HEK293 (cell line): ENCODE data around the gene TMEM271.

Experiments
- CTCF ChIA-PET: fragments of 350-600 bp; formaldehyde crosslinking; extraction: SDS; loops from one replicate; lab custom pipeline; 2021; ENCODE audit warnings: antibody characterized with exemption; lab: Yijun Ruan, JAX
- POLR2A ChIA-PET: fragments of 300-600 bp; formaldehyde crosslinking; extraction: SDS; loops from one replicate; lab custom pipeline; 2020; ENCODE audit warnings: antibody characterized with exemption, inconsistent platforms; lab: Yijun Ruan, JAX
- H3K27ac ChIP-seq: fragments of 200-500 bp; sonication (Bioruptor generic); 2 replicates; pipeline ENCODE4 v1.5.1; 2014; ENCODE audit warnings: low read depth, low read length, control low read depth, inconsistent platforms; ENCODE audit errors: extremely low read depth
- H3K36me3 ChIP-seq, 2 experiments: fragments of 200-500 bp in 1 of 2; sonication (Bioruptor generic) in 1 of 2; 1 replicate in 1 of 2; 2 replicates in 1 of 2; pipeline ENCODE4 v1.5.1; 2014 to 2017; ENCODE audit warnings: inconsistent platforms in 2 of 2, low read length in 2 of 2; ENCODE audit not compliant: control insufficient read depth in 2 of 2, insufficient read depth in 1 of 2
- H3K4me1 ChIP-seq: fragments of 200-500 bp; sonication (Bioruptor generic); 2 replicates; pipeline ENCODE4 v1.5.1; 2014; ENCODE audit warnings: mild to moderate bottlenecking, low read length, inconsistent platforms; ENCODE audit not compliant: control insufficient read depth, insufficient read depth
- H3K4me3 ChIP-seq: 2 replicates; pipeline ENCODE4 v1.5.1; 2011; ENCODE audit warnings: low read depth, mild to moderate bottlenecking, control low read depth, low read length, moderate library complexity
- H3K9me3 ChIP-seq: fragments of 200-500 bp; sonication (Bioruptor generic); 2 replicates; pipeline ENCODE4 v1.5.1; 2014; ENCODE audit warnings: low read depth, low read length, inconsistent platforms; ENCODE audit not compliant: control insufficient read depth, insufficient read depth
- GLI2 ChIP-seq: fragments of 450-650 bp; formaldehyde crosslinking; IDR thresholded peaks from 2 replicates; pipeline ENCODE4; 2017; ENCODE audit warnings: missing biosample characterization, missing genetic modification characterization, low read depth, borderline replicate concordance
- KLF16 ChIP-seq: fragments of 450-650 bp; formaldehyde crosslinking; IDR thresholded peaks from 2 replicates; pipeline ENCODE4 v1.5.1; 2017; ENCODE audit warnings: missing biosample characterization, missing genetic modification characterization
- MEIS1 ChIP-seq: sonication (generic); formaldehyde crosslinking; IDR thresholded peaks from 2 replicates; pipeline ENCODE4 v1.8.1; 2022; ENCODE audit warnings: missing genetic modification reagents, mild to moderate bottlenecking, borderline replicate concordance
- MYNN ChIP-seq: fragments of 450-650 bp; formaldehyde crosslinking; IDR thresholded peaks from 2 replicates; pipeline ENCODE4 v1.5.1; 2016; ENCODE audit warnings: missing biosample characterization, missing genetic modification characterization, borderline replicate concordance
- PBX3 ChIP-seq: sonication (generic); formaldehyde crosslinking; IDR thresholded peaks from 2 replicates; pipeline ENCODE4 v1.8.1; 2022; ENCODE audit warnings: mild to moderate bottlenecking, moderate library complexity, missing genetic modification reagents
- PRDM1 ChIP-seq: fragments of 450-650 bp; formaldehyde crosslinking; IDR thresholded peaks from 2 replicates; pipeline ENCODE4; 2016; ENCODE audit warnings: missing biosample characterization, missing genetic modification characterization
- SETDB1 ChIP-seq: IDR thresholded peaks from one replicate; pipeline ENCODE4 v1.6.1; 2017; ENCODE audit warnings: mild to moderate bottlenecking, low read length, moderate library complexity, mixed read lengths; ENCODE audit not compliant: insufficient read length
- SP7 ChIP-seq: fragments of 450-650 bp; formaldehyde crosslinking; IDR thresholded peaks from 2 replicates; pipeline ENCODE4 v1.5.1; 2016; ENCODE audit warnings: missing biosample characterization, missing genetic modification characterization
- TSHZ1 ChIP-seq: fragments of 450-650 bp; formaldehyde crosslinking; IDR thresholded peaks from 2 replicates; pipeline ENCODE4 v1.5.1; 2016; ENCODE audit warnings: missing biosample characterization, missing genetic modification characterization, borderline replicate concordance
- YY2 ChIP-seq: fragments of 450-650 bp; formaldehyde crosslinking; IDR thresholded peaks from 2 replicates; pipeline ENCODE4 v1.5.1; 2016; ENCODE audit warnings: missing biosample characterization, missing genetic modification characterization
- ZIC2 ChIP-seq: fragments of 450-650 bp; formaldehyde crosslinking; IDR thresholded peaks from 2 replicates; pipeline ENCODE4 v1.5.1; 2016; ENCODE audit warnings: missing biosample characterization, missing genetic modification characterization
- ZNF112 ChIP-seq: fragments of 450-650 bp; formaldehyde crosslinking; IDR thresholded peaks from 2 replicates; pipeline ENCODE4 v1.5.0; 2017; ENCODE audit warnings: missing biosample characterization, missing genetic modification characterization
- ZNF121 ChIP-seq: fragments of 450-650 bp; formaldehyde crosslinking; IDR thresholded peaks from 2 replicates; pipeline ENCODE4 v1.5.1; 2016; ENCODE audit warnings: missing biosample characterization, missing genetic modification characterization
- ZNF211 ChIP-seq: fragments of 450-650 bp; formaldehyde crosslinking; IDR thresholded peaks from 2 replicates; pipeline ENCODE4 v1.5.1; 2016; ENCODE audit warnings: low read depth, missing biosample characterization, missing genetic modification characterization
- ZNF223 ChIP-seq: fragments of 450-650 bp; formaldehyde crosslinking; IDR thresholded peaks from 2 replicates; pipeline ENCODE4 v1.5.1; 2016; ENCODE audit warnings: missing biosample characterization, missing genetic modification characterization
- ZNF274 ChIP-seq, 2 experiments: fragments of 200-500 bp in 1 of 2; fragments of 450-650 bp in 1 of 2; sonication (Bioruptor generic) in 1 of 2; formaldehyde crosslinking in 1 of 2; IDR thresholded peaks; 2 replicates each; pipeline versions ENCODE4 v1.5.1 to v1.6.1; 2014 to 2016; ENCODE audit warnings: borderline replicate concordance in 1 of 2, inconsistent platforms in 1 of 2, low read length in 1 of 2, missing biosample characterization in 1 of 2, missing genetic modification characterization in 1 of 2
- ZNF354C ChIP-seq: fragments of 450-650 bp; formaldehyde crosslinking; IDR thresholded peaks from 2 replicates; pipeline ENCODE4 v1.5.1; 2016; ENCODE audit warnings: missing biosample characterization, missing genetic modification characterization, low read depth, borderline replicate concordance
- ZNF518A ChIP-seq: fragments of 450-650 bp; formaldehyde crosslinking; conservative IDR thresholded peaks from 2 replicates; pipeline ENCODE4 v1.5.1; 2016; ENCODE audit warnings: low read depth, missing biosample characterization, missing genetic modification characterization
- ZNF692 ChIP-seq: fragments of 450-650 bp; formaldehyde crosslinking; IDR thresholded peaks from 2 replicates; pipeline ENCODE4 v1.5.1; 2016; ENCODE audit warnings: missing biosample characterization, missing genetic modification characterization
- ZNF768 ChIP-seq: fragments of 450-650 bp; formaldehyde crosslinking; IDR thresholded peaks from 2 replicates; pipeline ENCODE4 v1.5.1; 2018; ENCODE audit warnings: missing biosample characterization, mild to moderate bottlenecking, missing genetic modification characterization
- ZNF837 ChIP-seq: fragments of 450-650 bp; formaldehyde crosslinking; IDR thresholded peaks from 2 replicates; pipeline ENCODE4 v1.5.1; 2016; ENCODE audit warnings: missing biosample characterization, missing genetic modification characterization

The TMEM271 gene

DNA sequence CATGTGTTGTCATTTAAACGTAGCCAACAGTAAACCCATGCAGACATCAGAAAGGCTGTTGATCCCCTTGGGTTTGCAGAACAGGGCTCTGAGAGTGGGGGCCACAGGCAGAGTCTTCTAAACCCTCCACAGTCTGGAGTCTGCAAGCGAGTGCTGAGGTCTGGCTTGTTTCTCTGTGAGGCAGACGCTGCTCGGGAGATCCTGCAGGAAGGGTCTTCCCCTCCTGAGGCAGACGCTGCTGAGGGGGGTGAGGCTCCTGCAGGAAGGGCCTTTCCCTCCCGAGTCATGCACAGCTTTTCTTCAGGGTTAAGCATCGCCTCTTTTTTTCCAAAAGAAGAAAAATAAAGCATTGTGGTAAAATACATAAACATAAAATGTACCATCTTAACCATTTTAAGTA lies 32.1 kb upstream of the TMEM271 start:
- Histone ChIP-seq H3K4me3 (no peak overlapping the region), H3K9me3 (no peaks in the 10 kb centered on the region), H3K4me1 (no peaks in the 10 kb centered on the region), H3K27ac (no peak overlapping the region), H3K36me3 (no peaks in the 10 kb centered on the region)
- ChIA-PET POLR2A (no interaction called here), CTCF (no interaction called here)
- no peak for TF ChIP-seq MEIS1
- TF ChIP-seq MYNN (tag by site-specific recombination), result no peak
- TF ChIP-seq ZNF223 (tag by site-specific recombination), result no peak
- no peak for TF ChIP-seq KLF16 (tag by site-specific recombination)
- no peak for TF ChIP-seq GLI2 (tag by site-specific recombination)
- no peak for TF ChIP-seq ZNF518A (tag by site-specific recombination)
- TF ChIP-seq ZIC2 (tag by site-specific recombination), result no peak
- TF ChIP-seq ZNF692 (tag by site-specific recombination), result no peak
- no peak for TF ChIP-seq ZNF837 (tag by site-specific recombination)
- no peak for TF ChIP-seq ZNF768 (tag by site-specific recombination)
- TF ChIP-seq ZNF274 (IDR thresholded peaks at IDR 0.05; ENCODE audit: low read length), result no peak
- no peak for TF ChIP-seq ZNF274 (tag by site-specific recombination; IDR thresholded peaks at IDR 0.05; ENCODE audit: borderline replicate concordance)

- Histone ChIP-seq H3K4me3 (no peak overlapping the region), H3K9me3 (no peaks in the 10 kb centered on the region)
- CTCF ChIA-PET, result no interaction called here
Observed at GRCh38 chr4:605702-606425, 29.8 kb upstream of the TMEM271 start.

More at GRCh38 chr4:605702-606425, 29.8 kb upstream of the TMEM271 start:
- TF ChIP-seq PBX3 (CRISPR knock-in tag), result no peak
- no peak for TF ChIP-seq ZNF112 (tag by site-specific recombination)
- no peak for TF ChIP-seq TSHZ1 (tag by site-specific recombination)
- TF ChIP-seq ZIC2 (tag by site-specific recombination), result no peak
- TF ChIP-seq ZNF211 (tag by site-specific recombination), result no peak
- TF ChIP-seq ZNF121 (tag by site-specific recombination), result no peak
- TF ChIP-seq PRDM1 (tag by site-specific recombination), result no peak
- no peak for TF ChIP-seq SP7 (tag by site-specific recombination)
- TF ChIP-seq YY2 (tag by site-specific recombination), result no peak
- no peak for TF ChIP-seq SETDB1
- no peak for TF ChIP-seq ZNF354C
- Histone ChIP-seq H3K4me1 (no peaks in the 10 kb centered on the region), H3K27ac (no peak overlapping the region), H3K36me3 (no peaks in the 10 kb centered on the region)
- POLR2A ChIA-PET, result no interaction called here
